Amygdala (tissue), 56 donors: ENCODE measurements around the gene ZNF442.
"Not testable (repeated sequence)": the region's sequence is repeated elsewhere in the genome, so short reads cannot be mapped to it uniquely, and the experiment has no call there.

Experiments used
- DNase-seq, 56 donors: peaks; one replicate each; lab custom pipeline; 2025; lab: John Stamatoyannopoulos, UW

ZNF442 gene

DNA sequence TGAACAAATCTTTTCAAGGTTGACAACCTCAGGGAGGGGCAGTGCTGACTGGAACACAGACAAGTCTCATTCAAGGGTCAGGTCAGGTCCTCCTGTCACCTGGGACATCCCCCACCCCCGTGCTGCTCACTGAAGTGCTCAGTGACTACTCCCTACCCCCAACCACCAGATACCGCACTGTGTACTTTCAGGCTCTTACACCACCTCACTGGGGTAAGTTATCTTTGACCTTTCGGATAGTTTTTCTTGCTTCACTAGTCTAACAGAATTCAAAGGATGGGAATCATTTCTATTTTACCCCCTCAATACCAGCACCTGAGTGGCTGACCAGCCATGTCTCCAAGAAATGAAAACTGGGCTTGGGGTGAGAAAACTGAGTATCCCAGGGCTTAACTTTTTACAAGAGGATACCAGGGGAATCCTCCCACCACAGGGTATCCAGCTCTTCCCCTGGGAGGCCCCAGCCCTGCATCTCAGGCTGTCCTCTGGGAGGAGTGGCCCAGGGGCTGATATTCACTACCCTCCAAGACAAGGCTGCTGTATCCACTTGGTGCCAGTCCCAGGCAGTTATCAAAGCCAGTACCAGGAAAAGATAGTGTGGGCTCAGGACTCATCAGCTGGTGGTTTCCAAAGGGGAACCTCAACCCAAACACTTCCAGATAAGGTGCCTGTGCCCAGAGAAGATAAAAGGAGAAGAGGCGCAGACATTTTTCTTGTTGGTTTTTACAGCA is 34.1 kb downstream of the ZNF442 start:
- no peak for DNase-seq

- no peak for DNase-seq
These were observed 35.1 kb downstream of the ZNF442 start for GRCh38 chr19:12330340-12330739.

GRCh38 chr19:12325690-12326089 is 39.8 kb downstream of the ZNF442 start:
- no peak for DNase-seq

DNA sequence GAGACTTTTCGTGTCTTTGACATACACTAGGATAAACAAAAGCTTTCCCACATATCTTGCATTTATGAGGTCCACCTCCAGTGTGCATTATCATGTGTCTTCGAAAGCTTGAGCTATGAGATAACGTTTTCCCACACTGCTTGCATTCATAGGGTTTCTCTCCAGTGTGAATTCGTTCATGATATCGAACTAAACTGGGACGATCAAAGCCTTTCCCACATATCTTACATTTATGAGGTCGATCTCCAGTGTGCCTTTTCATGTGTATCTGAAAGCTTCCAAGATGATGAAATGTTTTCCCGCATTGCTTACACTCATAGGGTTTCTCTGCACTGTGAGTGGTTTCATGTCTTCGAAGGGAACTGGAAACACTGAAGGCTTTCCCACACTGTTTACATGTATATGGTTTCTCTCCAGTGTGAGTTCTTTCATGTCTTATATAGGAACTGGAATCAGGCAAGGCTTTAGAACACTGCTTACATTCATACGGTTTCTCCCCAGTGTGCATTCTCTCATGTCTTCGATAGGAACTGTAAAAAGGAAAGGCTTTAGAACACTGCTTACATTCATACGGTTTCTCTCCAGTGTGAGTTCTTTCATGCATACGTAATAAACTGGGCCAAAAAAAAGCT is 46.6 kb downstream of the ZNF442 start:
- no peak for DNase-seq

- no peak for DNase-seq
These were observed 50.9 kb downstream of the ZNF442 start for GRCh38 chr19:12314553-12314952.

- not testable (repeated sequence) for DNase-seq
These were observed 56.6 kb downstream of the ZNF442 start for GRCh38 chr19:12308891-12309290.
